ENCODE results near the gene DDX31. TPM values are rescaled to one million over a fixed set of nuclear protein-coding genes. Genes with fewer than 3 reads are reported as not detected.

Gene DDX31
- total RNA-seq, 2 donors from 2014 or later: 8.6 to 15.6 TPM

DNA sequence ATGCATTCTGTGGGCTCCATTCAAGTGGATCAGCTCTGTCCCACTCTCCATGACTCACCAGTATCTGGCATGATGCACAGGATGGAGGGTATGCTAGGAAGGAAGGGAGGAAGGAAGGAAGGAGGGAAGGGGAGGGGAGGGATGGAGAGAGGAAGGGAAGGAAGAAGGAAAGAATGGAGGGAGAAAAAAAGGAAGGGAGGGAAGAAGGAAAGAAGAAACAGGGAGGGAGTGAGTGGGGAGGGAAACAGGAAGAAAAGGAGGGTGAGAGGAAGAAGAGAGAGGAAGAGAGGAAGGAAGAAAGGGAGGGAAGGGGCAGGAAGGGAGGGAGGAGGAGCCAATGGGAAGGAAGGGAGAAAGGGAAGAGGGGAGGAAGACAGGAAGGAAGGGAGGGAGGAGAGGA is 92.7 kb downstream of the DDX31 start:
- peaks cover 3 to 32% of the 10 kb centered on the region in 2 donors for H3K27me3 ChIP-seq
- peaks cover 5% of the 10 kb centered on the region for H3K4me1 ChIP-seq
- DNase-seq (no peak), ATAC-seq (no peak)
- H3K36me3 ChIP-seq (replicated peaks in 1 of 2; ENCODE audit: insufficient read depth in 1 of 2, low read depth in 2 of 2): no peaks in the 10 kb centered on the region
- intact Hi-C loops (cut with DNase I): no loop called here
- no peak for TF ChIP-seq CTCF (IDR thresholded peaks at IDR 0.05)
- TF ChIP-seq POLR2A (IDR thresholded peaks at IDR 0.05): no peak
- H3K9me3 ChIP-seq: no peaks in the 10 kb centered on the region
- no peak overlapping the region for H3K4me3 ChIP-seq
- H3K27ac ChIP-seq: no peak overlapping the region

- H3K4me1 ChIP-seq: no peaks in the 10 kb centered on the region
- ATAC-seq: no peak
- 66 to 71% methylated on average over 5 of the region's 5 CpGs for WGBS, 2 donors
- TF ChIP-seq CTCF (IDR thresholded peaks at IDR 0.05): no peak
- TF ChIP-seq POLR2A (IDR thresholded peaks at IDR 0.05): no peak
- no peaks in the 10 kb centered on the region for H3K36me3 ChIP-seq (replicated peaks in 1 of 2; ENCODE audit: insufficient read depth in 1 of 2, low read depth in 2 of 2)
- H3K9me3 ChIP-seq: no peaks in the 10 kb centered on the region
- intact Hi-C loops (cut with DNase I): no loop called here
- DNase-seq: no peak
- H3K27ac ChIP-seq: no peak overlapping the region
- no peak overlapping the region for H3K4me3 ChIP-seq
- peaks cover 3 to 26% of the 10 kb centered on the region in 2 donors for H3K27me3 ChIP-seq
These were observed 94.0 kb downstream of the DDX31 start for GRCh38 chr9:132575811-132576210.

GRCh38 chr9:132575005-132575609 is 94.7 kb downstream of the DDX31 start:
- 11 to 13% methylated on average over 14 to 16 of the region's 16 CpGs for WGBS, 2 donors
- intact Hi-C loops (cut with DNase I): no loop called here
- peak; percentile 62 to 73 (median 65) for DNase-seq

GRCh38 chr9:132572921-132573320 is 96.9 kb downstream of the DDX31 start:
- DNase-seq: no peak
- peaks cover 0 to 3% of the 10 kb centered on the region in 2 donors for H3K27me3 ChIP-seq
- intact Hi-C loops (cut with DNase I): no loop called here
- no peak overlapping the region for H3K4me3 ChIP-seq
- TF ChIP-seq CTCF (IDR thresholded peaks at IDR 0.05) (no peak), POLR2A (IDR thresholded peaks at IDR 0.05) (no peak)
- 29 to 38% methylated on average over 7 to 8 of the region's 8 CpGs for WGBS, 2 donors
- no peak for ATAC-seq
- H3K4me1 ChIP-seq: no peaks in the 10 kb centered on the region
- no peaks in the 10 kb centered on the region for H3K36me3 ChIP-seq (replicated peaks in 1 of 2; ENCODE audit: insufficient read depth in 1 of 2, low read depth in 2 of 2)
- no peak overlapping the region for H3K27ac ChIP-seq
- no peaks in the 10 kb centered on the region for H3K9me3 ChIP-seq

More at GRCh38 chr9:132575005-132575609, 94.7 kb downstream of the DDX31 start:
- ATAC-seq: peak; percentile 76
- Histone ChIP-seq H3K27me3 (peaks cover 3 to 19% of the 10 kb centered on the region in 2 donors), H3K4me1 (no peaks in the 10 kb centered on the region), H3K36me3 (replicated peaks in 1 of 2; ENCODE audit: insufficient read depth in 1 of 2, low read depth in 2 of 2) (no peaks in the 10 kb centered on the region), H3K4me3 (no peak overlapping the region), H3K27ac (no peak overlapping the region), H3K9me3 (no peaks in the 10 kb centered on the region)
- TF ChIP-seq CTCF (IDR thresholded peaks at IDR 0.05): peak; percentile 51 to 76 (median 63)
- TF ChIP-seq POLR2A (IDR thresholded peaks at IDR 0.05): no peak

Measured in body of pancreas (tissue), 4 donors.